Right lobe of liver (tissue), 4 donors: ENCODE data around the gene IRX2.

Experiments
- CTCF ChIP-seq, 4 donors: fragments of 200-600 bp in 3 of 4; fragments of 450-650 bp in 1 of 4; IDR thresholded peaks; one replicate each; pipeline versions ENCODE4 v1.5.1 to v1.8.0; 2016 to 2022; ENCODE audit warnings: antibody characterized with exemption in 4 of 4, mild to moderate bottlenecking in 2 of 4
- POLR2A ChIP-seq: fragments of 450-650 bp; IDR thresholded peaks from one replicate; pipeline ENCODE4 v1.6.1; 2017; ENCODE audit warnings: antibody characterized with exemption, mild to moderate bottlenecking
- donor health status: DM: no; HTN: no; CAD: no.
- donor health status: DM: no; HTN: no; CAD: no.
- donor health status: DM: no; HTN: yes; CAD: no.

- TF ChIP-seq CTCF (IDR thresholded peaks at IDR 0.05) (no peak), POLR2A (no peak)
Observed at GRCh38 chr5:2750758-2751464, 566 bp downstream of the IRX2 start.
